Head of caudate nucleus (tissue), 42 donors: ENCODE measurements around the gene UBA7.
"Not testable (repeated sequence)": the region's sequence is repeated elsewhere in the genome, so short reads cannot be mapped to it uniquely, and the experiment has no call there.

Experiments
- DNase-seq, 42 donors: peaks; one replicate each; pipeline versions ENCODE4 v3.0.0 to v3.0.0-alpha.2; 2020 to 2021; ENCODE audit warnings: mixed read lengths in 7 of 42
- intact Hi-C: fragments of 100-400 bp; cut with DNase I; formaldehyde crosslinking; loops from one replicate; pipeline ENCODE4 v1.15.0; 2022

The UBA7 gene

GRCh38 chr3:49813497-49814174, at the start of gene UBA7:
Gene UBA7 (minus strand): TSS chr3:49813953. CDS start chr3:49813787, 166 bp downstream.
- intact Hi-C loops = no loop called here

GRCh38 chr3:49859576-49860305, 46.0 kb upstream of the UBA7 start:
- no peak for DNase-seq
- intact Hi-C loops = no loop called here

More at GRCh38 chr3:49813497-49814174, at the start of gene UBA7:
- DNase-seq = peak in 17 of 42 donors; percentile 8 to 68 (median 28)

- DNase-seq = peak; percentile 90 to 97 (median 94)
- intact Hi-C loops = no loop called here
Observed at GRCh38 chr3:49856181-49857005, 42.6 kb upstream of the UBA7 start, which contains the start of gene TRAIP. Gene TRAIP (minus strand): TSS chr3:49856564. CDS start chr3:49856453, 111 bp downstream.

GRCh38 chr3:49855662-49856061, 41.9 kb upstream of the UBA7 start:
- intact Hi-C loops = no loop called here
- no peak for DNase-seq

- no peak for DNase-seq
- intact Hi-C loops = no loop called here
Observed at GRCh38 chr3:49845694-49846093, 31.9 kb upstream of the UBA7 start.

- DNase-seq = no peak
- intact Hi-C loops = no loop called here
Observed at GRCh38 chr3:49844464-49845183, 30.9 kb upstream of the UBA7 start.

GRCh38 chr3:49842843-49843517, 29.2 kb upstream of the UBA7 start:
- DNase-seq = peak in 3 of 42 donors; percentile 13 to 52 (median 23)
- intact Hi-C loops = no loop called here

GRCh38 chr3:49841806-49842205, 28.1 kb upstream of the UBA7 start:
- peak; percentile 20 to 95 (median 79) for DNase-seq
- intact Hi-C loops = no loop called here

- intact Hi-C loops = no loop called here
- peak in 6 of 42 donors; percentile 12 to 40 (median 28) for DNase-seq
Observed at GRCh38 chr3:49841126-49841696, 27.5 kb upstream of the UBA7 start.

GRCh38 chr3:49840388-49840787, 26.6 kb upstream of the UBA7 start:
- intact Hi-C loops = no loop called here
- DNase-seq = no peak

GRCh38 chr3:49839193-49839809, 25.5 kb upstream of the UBA7 start:
- intact Hi-C loops = loop anchor here (5.0 kb wide), 1 partner anchor 37 kb away; the partner anchor contains the start of gene INKA1
- DNase-seq = peak; percentile 74 to 94 (median 86)

GRCh38 chr3:49831341-49831740, 17.6 kb upstream of the UBA7 start:
- intact Hi-C loops = no loop called here
- DNase-seq = no peak

GRCh38 chr3:49826016-49826415, 12.3 kb upstream of the UBA7 start:
- intact Hi-C loops = no loop called here
- DNase-seq = no peak

GRCh38 chr3:49823131-49823530, 9.4 kb upstream of the UBA7 start:
- intact Hi-C loops, DNase-seq: not testable (repeated sequence)

GRCh38 chr3:49812916-49813496, 747 bp downstream of the UBA7 start:
- DNase-seq = no peak
- intact Hi-C loops = no loop called here

GRCh38 chr3:49807431-49808114, 6.2 kb downstream of the UBA7 start:
- DNase-seq = no peak
- intact Hi-C loops = no loop called here

- intact Hi-C loops = no loop called here
- DNase-seq = no peak
Observed at GRCh38 chr3:49806850-49807249, 6.9 kb downstream of the UBA7 start.
